Measurements from ENCODE around the gene LRRC15.

DNA sequence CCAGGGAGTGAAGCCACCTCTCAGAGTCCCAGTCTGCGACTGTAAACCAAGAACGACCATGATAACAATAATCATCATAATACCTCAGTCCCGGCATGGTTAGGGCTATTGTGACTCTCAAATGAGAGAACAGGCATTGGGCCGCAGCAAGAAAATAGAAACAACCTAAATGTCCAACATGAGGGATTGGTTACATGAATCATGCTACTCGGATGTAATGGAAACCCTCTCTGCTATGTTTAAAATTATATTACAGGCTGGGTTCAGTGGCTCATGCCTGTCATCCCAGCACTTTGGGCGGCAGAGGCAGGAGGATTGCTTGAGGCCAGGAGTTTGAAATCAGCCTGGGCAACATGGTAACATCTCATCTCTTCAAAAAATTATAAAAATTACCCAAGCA lies 21.2 kb downstream of the LRRC15 start:
- TF ChIP-seq EZH2phosphoT487 (IDR thresholded peaks at IDR 0.05; ENCODE audit: borderline replicate concordance, low read length) = no peak
- TF ChIP-seq, protein P1, sequence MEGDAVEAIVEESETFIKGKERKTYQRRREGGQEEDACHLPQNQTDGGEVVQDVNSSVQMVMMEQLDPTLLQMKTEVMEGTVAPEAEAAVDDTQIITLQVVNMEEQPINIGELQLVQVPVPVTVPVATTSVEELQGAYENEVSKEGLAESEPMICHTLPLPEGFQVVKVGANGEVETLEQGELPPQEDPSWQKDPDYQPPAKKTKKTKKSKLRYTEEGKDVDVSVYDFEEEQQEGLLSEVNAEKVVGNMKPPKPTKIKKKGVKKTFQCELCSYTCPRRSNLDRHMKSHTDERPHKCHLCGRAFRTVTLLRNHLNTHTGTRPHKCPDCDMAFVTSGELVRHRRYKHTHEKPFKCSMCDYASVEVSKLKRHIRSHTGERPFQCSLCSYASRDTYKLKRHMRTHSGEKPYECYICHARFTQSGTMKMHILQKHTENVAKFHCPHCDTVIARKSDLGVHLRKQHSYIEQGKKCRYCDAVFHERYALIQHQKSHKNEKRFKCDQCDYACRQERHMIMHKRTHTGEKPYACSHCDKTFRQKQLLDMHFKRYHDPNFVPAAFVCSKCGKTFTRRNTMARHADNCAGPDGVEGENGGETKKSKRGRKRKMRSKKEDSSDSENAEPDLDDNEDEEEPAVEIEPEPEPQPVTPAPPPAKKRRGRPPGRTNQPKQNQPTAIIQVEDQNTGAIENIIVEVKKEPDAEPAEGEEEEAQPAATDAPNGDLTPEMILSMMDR (conservative IDR thresholded peaks at IDR 0.05; ENCODE audit: low read depth, low read length) = no peak

Measured in PC-3 (cell line).